Fibroblast of lung (primary cell): ENCODE measurements around the gene ASIC2.

ENCODE experiments used
- CTCF ChIP-seq, 2 donors: IDR thresholded peaks in 1 of 2; conservative IDR thresholded peaks in 1 of 2; 1 replicate in 1 of 2; 2 replicates in 1 of 2; pipeline ENCODE4 v1.5.1; 2011 to 2012; ENCODE audit warnings: low read length in 2 of 2, control low read depth in 1 of 2, inconsistent platforms in 1 of 2, low read depth in 1 of 2, mild to moderate bottlenecking in 1 of 2
- EZH2 ChIP-seq: IDR thresholded peaks from 2 replicates; pipeline ENCODE4 v1.5.1; 2012; ENCODE audit warnings: low read length, control low read depth, mild to moderate bottlenecking; ENCODE audit errors: missing control alignments

DNA sequence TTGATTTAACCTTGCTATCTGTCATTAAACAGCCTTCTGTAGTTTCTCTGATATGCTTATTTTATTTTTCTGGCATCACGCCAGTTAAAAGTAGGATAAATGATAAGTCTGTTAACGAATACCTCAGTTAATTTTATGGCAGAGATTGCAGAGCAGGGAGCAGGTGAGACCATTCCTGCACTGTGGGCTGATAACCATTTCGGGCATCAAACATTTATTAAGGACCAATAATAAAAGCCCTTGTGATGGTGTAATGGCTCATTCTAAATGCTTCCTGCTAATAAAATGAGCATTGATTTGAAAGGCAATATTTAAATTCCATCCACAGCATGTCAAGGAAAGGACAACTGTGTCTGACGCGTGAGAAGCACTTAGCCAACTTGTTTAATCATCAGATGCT lies 94.1 kb downstream of the ASIC2 start:
- TF ChIP-seq CTCF (conservative IDR thresholded peaks at IDR 0.05 in 1 of 2, IDR thresholded peaks at IDR 0.05 in 1 of 2; ENCODE audit: low read depth in 1 of 2, low read length in 2 of 2) (no peak), EZH2 (no peak)
